Esophagus squamous epithelium (tissue), 4 donors: ENCODE measurements around the gene PIGV.

Experiments used
- CTCF ChIP-seq, 6 experiments: fragments of 450-650 bp in 4 of 6; fragments of 200-600 bp in 2 of 6; sonication (generic) in 2 of 6; IDR thresholded peaks; one replicate each; pipeline ENCODE4 v1.5.1; 2016 to 2019; ENCODE audit warnings: antibody characterized with exemption in 6 of 6, mild to moderate bottlenecking in 4 of 6, moderate library complexity in 4 of 6
- POLR2A ChIP-seq, 4 donors: fragments of 450-650 bp; IDR thresholded peaks; one replicate each; pipeline ENCODE4 v1.6.1; 2017; ENCODE audit warnings: antibody characterized with exemption in 4 of 4, mild to moderate bottlenecking in 4 of 4, moderate library complexity in 3 of 4

- TF ChIP-seq POLR2A (IDR thresholded peaks at IDR 0.05) (no peak), CTCF (IDR thresholded peaks at IDR 0.05) (no peak)
Measured at GRCh38 chr1:26832249-26832960, 44.7 kb downstream of the PIGV start.
